GM06990 (cell line): ENCODE measurements around the gene NRROS.
A peak's percentile ranks its signal among the peaks of the same experiment; 100 is the strongest.
"Not testable (repeated sequence)": the region's sequence is repeated elsewhere in the genome, so short reads cannot be mapped to it uniquely, and the experiment has no call there.

Experiments used
- DNase-seq: peaks from one replicate; pipeline ENCODE4 v3.0.0-alpha.2; 2011; ENCODE audit not compliant: insufficient read length; ENCODE audit errors: extremely low read depth
- H3K27me3 ChIP-seq: replicated peaks from 2 replicates; pipeline ENCODE4 v1.6.0; 2011; ENCODE audit warnings: low read length; ENCODE audit not compliant: control insufficient read depth, insufficient read depth
- H3K36me3 ChIP-seq: 2 replicates; pipeline ENCODE4 v1.5.1; 2011; ENCODE audit warnings: low read length; ENCODE audit not compliant: control insufficient read depth, insufficient read depth
- H3K4me3 ChIP-seq: replicated peaks from 2 replicates; pipeline ENCODE4 v1.5.1; 2011; ENCODE audit warnings: low read depth, mild to moderate bottlenecking, control low read depth, low read length
- CTCF ChIP-seq: IDR thresholded peaks from 2 replicates; pipeline ENCODE4 v1.5.1; 2011; ENCODE audit warnings: low read length, control low read depth, mild to moderate bottlenecking, inconsistent platforms; ENCODE audit not compliant: insufficient read depth, poor library complexity, severe bottlenecking

Gene NRROS

GRCh38 chr3:196609805-196610515 is 29.5 kb upstream of the NRROS start:
- Histone ChIP-seq H3K36me3 (no peaks in the 10 kb centered on the region), H3K4me3 (no peak overlapping the region), H3K27me3 (no peaks in the 10 kb centered on the region)
- TF ChIP-seq CTCF: no peak
- DNase-seq: no peak

- no peak overlapping the region for H3K4me3 ChIP-seq
- TF ChIP-seq CTCF: no peak
- H3K36me3 ChIP-seq: no peaks in the 10 kb centered on the region
- no peak for DNase-seq
- H3K27me3 ChIP-seq: no peaks in the 10 kb centered on the region
Observed at GRCh38 chr3:196611761-196612483, 27.6 kb upstream of the NRROS start.

- H3K36me3 ChIP-seq, H3K4me3 ChIP-seq, DNase-seq, H3K27me3 ChIP-seq: not testable (repeated sequence)
Observed at GRCh38 chr3:196615234-196615633, 24.3 kb upstream of the NRROS start.

- H3K36me3 ChIP-seq: no peaks in the 10 kb centered on the region
- no peak for TF ChIP-seq CTCF
- no peak for DNase-seq
- H3K27me3 ChIP-seq: no peaks in the 10 kb centered on the region
- no peak overlapping the region for H3K4me3 ChIP-seq
Observed at GRCh38 chr3:196617256-196617655, 22.2 kb upstream of the NRROS start.

- DNase-seq: no peak
- Histone ChIP-seq H3K36me3 (no peaks in the 10 kb centered on the region), H3K4me3 (no peak overlapping the region), H3K27me3 (no peaks in the 10 kb centered on the region)
- no peak for TF ChIP-seq CTCF
Observed at GRCh38 chr3:196619223-196619622, 20.3 kb upstream of the NRROS start.

- not testable (repeated sequence) for H3K4me3 ChIP-seq, H3K27me3 ChIP-seq, H3K36me3 ChIP-seq, DNase-seq
Observed at GRCh38 chr3:196619627-196620026, 19.9 kb upstream of the NRROS start.

- DNase-seq: peak; percentile 61
- no peak for TF ChIP-seq CTCF
Observed at GRCh38 chr3:196620161-196620604, 19.3 kb upstream of the NRROS start.

More at GRCh38 chr3:196620161-196620604, 19.3 kb upstream of the NRROS start:
- Histone ChIP-seq H3K4me3 (no peak overlapping the region), H3K36me3 (no peaks in the 10 kb centered on the region), H3K27me3 (no peaks in the 10 kb centered on the region)
